GM18507 (cell line): ENCODE data around the gene ADGRB3.

Experiments
- DNase-seq: peaks from one replicate; pipeline ENCODE4 v3.0.0; 2011; ENCODE audit warnings: low read depth; ENCODE audit not compliant: insufficient read length; ENCODE audit errors: extremely low spot score
- FAIRE-seq: peaks from 2 replicates; lab custom pipeline; 2011; peaks lifted over from hg19 to GRCh38; lab: Jason Lieb, UNC

Gene ADGRB3

DNA sequence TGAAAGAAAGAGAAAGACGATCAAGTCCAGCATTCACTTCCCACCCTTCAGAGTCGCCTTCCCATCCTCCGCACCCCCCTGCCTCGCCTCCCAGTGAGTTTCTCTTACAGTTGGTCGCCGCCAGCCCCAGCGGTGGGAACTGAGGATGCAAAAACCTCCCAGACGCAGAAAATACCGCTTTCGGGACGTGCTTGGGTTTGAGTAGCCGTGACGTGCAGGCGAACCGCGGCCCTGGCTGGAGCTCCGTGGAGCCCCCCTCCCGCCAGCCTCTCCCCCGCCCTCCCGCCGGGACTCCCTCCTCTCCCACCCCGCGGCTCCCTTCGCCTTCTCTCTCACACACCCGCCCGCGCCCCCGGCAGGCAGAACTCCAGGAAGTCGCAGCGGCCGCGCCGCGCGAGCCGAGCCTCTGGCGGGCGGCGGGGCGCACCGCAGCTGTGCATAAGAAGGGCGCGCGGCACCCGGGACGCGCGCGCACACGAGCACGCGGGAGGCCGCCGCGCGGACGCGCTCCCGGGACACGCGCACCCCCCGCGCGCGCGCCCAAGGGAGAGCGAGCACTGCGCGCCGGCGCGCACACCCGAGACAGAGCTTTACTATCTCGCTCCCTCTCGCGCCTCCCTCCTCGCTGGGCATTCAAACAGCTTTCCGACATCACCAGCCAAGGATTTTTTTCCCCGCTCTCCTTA, at the start of gene ADGRB3:
ADGRB3 (plus strand) TSS at position 557 of the 686 bp plus-strand sequence. CDS start 3,394 bp downstream, outside the sequence.
- no peak for FAIRE-seq
- peak; percentile 8 for DNase-seq

DNA sequence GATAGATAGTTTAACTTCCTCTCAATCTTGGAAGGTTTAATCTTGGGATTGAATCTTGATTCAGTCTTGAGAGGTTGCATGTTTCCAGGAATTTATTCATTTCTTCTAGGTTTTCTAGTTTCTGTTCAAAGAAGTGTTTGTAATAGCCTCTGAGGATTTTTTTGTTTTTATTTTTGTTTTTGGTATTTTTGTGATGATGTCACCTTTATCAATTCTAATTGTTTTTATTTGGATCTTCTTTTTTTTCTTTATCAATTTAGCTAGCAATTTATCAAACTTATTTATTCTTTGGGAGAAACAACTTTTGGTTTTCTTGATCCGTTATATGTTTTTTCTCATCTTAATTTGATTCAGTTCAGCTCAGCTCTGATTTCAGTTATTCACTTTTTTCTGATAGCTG, 41.5 kb upstream of the ADGRB3 start:
- FAIRE-seq (no peak), DNase-seq (no peak)

DNA sequence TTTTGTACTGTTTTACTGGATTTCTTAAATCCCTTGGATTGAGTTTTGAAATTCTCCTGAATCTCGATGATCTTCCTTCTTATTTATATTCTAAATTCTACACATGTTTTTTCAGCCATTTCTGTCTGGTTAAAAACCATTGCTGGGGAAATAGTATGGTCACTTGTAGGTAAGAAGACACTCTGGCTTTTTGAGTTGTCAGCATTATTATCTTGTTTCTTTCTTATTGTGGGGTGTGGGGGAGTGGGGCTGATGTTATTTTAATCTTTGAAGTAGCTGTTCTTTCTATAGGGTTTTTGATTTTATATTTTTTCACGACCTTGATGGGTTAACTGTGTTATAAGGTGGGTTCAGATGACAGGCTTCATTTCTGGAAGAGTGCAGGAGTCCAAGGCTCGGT, 37.4 kb upstream of the ADGRB3 start:
- FAIRE-seq: no peak

DNA sequence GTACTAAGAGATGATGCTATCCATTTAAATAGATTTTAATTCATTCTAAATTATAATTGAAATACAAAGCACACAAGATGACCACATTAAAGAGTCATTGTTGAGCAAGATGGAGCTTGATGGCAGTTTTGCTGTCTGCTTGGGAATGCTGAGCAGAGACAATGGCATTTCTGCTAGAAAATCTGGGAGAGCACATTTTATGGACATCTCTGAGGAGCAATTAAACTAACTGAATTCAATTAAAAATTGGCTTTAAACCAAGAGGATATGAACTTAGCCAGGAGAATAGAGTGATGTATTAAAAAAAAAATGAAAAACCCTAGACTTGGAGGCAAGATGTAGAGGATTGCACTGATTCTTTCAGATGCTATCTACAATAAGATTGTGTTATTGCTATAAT, 19.1 kb upstream of the ADGRB3 start:
- DNase-seq (no peak), FAIRE-seq (no peak)

More for the DNA sequence above, 37.4 kb upstream of the ADGRB3 start:
- DNase-seq: no peak

DNA sequence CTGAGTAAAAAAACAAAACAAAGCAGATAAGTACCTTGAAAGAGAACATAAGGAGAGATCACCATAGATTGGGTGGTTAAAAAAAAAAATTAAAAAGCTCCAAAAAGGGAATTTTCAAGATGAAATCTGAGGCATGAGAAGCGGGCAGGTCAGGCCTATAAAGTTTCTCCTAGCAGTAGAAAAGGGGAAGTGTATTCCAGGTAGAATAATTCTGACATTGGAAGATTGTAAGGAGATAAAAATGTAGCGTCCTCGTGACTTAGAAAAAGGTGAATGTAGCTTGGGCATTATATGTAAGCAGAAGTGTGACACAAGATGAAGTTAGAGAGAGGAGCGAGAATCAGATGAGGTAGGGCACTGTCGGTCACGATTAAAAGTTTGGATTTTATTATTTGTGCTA, 9.1 kb upstream of the ADGRB3 start:
- no peak for FAIRE-seq
- no peak for DNase-seq

DNA sequence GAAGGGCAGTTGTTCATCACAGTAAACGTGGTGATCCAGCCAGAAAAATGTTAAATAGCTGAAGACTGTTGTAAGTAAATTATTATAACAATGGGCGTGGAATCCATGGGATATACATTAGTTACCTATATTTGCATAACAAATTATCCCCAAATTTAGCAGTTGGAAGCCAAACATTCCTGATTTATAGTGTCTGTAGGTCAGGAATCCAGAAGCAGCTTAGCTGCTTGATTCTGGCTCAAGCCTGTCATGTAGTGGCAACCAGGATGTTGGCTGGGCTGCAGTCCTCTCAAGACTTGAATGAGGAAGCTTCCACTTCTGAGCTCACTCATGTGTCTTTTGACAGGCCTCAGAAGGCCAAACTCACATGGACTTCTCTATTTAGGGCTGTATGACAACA, 6.9 kb upstream of the ADGRB3 start:
- DNase-seq: no peak
- no peak for FAIRE-seq

DNA sequence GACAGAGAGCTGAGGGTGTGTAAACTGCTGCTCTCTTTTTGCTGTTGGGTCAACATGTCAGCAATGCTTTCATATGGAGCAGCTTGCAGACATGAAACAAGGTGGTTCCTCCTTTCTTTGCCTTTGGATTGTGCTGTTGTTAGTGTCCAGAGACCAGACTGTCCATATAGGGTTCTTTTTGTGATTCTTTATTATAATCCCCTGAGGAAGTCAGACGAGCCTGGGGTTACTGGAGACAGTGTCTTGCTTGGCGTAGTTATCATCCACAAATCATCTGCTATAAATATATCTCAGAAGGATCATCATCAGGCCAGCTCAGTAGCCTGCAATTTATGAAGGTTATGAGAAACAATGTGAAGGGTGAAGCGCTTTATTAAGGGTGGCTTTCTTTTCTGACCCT, 2.3 kb upstream of the ADGRB3 start:
- FAIRE-seq (no peak), DNase-seq (no peak)

DNA sequence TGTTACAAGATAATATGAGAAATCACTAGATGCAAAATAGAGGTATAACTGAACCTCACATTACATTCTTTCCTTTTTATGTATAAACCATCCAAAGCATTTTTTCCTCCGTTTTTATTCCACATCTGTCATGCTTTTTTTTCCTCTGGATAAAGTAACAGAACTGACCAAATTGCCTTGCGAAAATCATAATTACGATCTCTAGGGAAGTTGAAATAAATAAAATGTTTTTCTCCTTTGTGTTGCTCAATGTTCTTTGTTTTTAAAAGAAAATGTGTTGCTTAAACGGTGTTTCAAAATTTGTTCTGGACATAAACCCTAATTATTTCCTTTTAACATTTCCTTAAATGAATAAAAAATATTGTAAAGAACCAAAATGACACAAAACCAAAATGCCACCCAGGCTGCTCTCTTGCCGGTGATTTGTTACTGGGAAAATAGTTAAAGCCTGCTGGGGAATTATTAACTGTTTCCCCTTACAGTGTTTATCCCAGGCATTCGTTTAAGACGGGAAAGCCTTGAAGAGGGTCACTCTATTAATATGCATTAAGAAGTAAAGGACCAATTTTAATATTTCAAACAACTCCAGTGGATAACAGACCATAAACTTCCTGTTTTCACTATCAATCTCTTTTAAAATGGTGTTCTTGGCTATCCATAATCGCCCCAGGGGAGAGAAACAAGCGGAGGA, 1.7 kb upstream of the ADGRB3 start:
- DNase-seq (no peak), FAIRE-seq (no peak)

DNA sequence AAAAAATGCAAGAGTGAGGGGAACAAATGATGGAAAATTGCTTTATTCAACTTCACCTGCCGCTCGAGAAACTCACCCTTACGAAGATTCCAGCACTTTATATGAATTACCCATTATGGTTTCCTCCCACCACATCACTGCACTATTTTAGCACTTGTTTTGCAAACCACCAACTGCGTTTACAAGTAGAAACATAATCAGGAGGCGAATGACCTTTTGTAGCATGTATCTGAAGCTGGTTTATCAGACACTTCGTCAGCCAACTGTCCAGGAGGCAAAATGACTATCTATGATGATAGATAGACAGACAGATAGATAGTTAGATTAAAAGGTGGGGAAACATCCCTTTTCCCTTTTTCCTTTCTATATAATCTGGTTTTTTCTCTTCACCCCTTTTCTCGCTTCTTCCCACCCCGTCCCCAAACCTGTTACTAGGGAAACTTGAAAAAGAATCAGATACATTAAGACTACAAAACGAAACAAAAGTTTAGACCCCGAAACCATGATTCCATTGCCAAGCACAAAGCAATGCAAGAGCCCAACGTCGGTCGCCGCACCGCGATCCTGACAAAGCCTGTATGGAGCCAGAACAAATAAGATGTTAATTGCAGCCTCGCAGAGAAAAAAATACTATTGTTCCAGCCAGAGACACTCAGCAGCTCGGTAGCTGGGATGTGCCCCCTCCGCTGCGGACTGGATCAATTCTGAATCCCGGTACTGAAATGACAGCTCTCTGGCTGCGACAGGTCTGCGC, 933 bp upstream of the ADGRB3 start:
- FAIRE-seq (no peak), DNase-seq (no peak)

DNA sequence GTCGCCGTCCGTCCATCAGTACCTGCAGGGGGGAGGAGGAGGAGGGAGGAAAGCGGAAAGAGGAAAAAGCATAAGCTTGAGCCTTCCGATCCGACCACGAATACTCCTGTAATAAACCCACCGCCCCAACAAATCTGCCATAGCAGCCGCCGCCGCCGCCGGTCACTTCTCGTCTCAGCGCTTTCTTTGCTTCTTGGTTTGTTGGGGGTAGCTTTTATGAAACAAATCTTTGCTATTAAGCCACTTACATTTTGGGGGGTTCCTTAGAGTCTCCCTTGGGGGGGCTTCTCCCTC, 277 bp downstream of the ADGRB3 start:
- DNase-seq: no peak
- FAIRE-seq: no peak

DNA sequence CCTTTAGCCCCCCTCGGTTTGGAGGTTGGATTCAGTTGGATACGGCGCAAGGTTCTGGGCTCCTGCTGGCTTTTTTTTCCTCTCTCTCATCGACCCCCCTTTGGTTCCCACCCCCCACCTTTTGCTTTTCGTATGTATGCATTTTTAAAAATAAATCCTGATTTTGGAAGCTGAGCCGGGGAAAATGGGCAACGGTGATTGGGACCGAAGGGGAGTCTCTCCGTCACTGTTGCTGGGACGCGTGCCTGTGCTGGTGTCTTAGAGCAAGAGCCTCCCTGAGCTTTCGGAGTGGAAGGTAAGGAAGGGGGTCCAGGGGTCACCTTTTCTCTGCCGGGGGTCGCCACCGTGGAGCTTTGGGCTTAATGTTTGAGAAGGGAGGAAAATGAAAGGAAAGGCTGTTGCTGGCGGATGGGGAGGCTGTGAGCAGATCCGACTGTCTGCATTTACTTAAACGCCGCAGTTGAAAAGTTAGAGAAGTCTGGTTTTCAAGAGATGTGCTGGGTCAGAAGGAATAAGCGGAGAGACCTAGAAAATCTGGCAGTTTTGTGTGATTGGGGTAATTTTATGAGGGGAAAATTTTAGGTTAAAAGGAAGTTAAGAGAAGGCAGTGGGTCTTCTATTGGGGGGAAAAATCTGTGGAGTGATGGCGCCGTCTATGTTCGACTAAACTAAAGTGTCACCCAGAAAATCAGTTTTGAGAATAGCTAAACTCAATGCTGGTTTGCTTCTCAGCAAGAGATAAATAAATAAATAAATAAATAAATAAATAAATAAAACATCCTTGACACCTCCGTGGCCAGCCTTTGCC, 828 bp downstream of the ADGRB3 start:
- FAIRE-seq: no peak

DNA sequence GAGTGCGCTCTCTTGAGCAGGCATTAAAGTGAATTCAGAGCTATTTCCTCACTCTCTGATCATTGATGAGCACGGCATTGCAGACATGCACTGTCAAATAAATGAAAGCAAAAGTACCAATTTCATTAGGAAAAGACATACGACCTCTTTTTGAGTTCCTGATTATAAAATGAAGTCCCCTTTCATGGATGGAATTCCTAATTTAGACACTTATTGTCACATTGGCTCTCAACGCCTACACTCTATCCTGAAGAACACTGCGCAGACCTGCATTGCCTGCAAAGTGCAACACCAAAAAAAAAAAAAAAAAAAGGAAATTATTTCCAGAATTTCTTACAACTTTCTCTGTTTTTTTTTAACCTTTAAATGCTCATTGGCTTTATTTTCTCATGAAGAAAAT, 1.6 kb downstream of the ADGRB3 start:
- DNase-seq: no peak
- no peak for FAIRE-seq

More for the DNA sequence above, 828 bp downstream of the ADGRB3 start:
- no peak for DNase-seq

DNA sequence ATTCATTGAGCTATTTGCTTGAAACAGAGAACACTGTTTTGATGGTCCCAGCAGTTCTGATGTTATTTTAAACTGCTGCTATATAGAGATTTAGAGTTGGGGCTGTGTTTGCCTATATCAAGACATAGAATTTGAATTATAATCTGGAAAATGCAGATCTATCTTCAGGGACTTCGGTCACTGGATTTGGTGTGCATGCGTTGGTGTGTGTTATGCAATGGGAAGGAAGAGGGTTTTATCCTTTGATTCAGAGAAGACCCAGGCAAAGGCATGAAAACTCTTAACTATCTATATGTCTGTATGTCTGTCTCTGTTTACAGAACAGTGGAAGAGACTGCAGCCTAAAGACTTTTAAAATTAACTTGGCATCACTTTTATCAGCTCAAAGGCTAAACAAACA, 2.0 kb downstream of the ADGRB3 start:
- DNase-seq (no peak), FAIRE-seq (no peak)

DNA sequence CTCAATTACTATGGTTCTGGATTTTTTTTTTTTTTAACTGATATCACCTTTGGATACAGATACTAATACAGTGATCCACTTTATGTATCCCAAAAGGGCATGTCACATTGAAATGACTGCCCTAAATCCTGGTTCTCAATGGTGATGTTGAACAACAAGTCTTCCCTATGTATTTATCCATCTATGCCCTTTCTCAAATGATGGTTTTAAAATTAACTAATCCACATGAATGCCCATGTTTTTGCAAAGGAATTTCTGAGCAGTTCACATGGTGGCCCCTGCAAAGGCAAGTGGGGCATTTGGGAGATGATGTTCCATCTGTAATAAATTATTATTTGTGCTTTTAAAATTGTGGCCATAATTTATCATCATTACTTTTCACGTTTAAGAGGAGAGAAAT, 2.7 kb downstream of the ADGRB3 start:
- DNase-seq (no peak), FAIRE-seq (no peak)

DNA sequence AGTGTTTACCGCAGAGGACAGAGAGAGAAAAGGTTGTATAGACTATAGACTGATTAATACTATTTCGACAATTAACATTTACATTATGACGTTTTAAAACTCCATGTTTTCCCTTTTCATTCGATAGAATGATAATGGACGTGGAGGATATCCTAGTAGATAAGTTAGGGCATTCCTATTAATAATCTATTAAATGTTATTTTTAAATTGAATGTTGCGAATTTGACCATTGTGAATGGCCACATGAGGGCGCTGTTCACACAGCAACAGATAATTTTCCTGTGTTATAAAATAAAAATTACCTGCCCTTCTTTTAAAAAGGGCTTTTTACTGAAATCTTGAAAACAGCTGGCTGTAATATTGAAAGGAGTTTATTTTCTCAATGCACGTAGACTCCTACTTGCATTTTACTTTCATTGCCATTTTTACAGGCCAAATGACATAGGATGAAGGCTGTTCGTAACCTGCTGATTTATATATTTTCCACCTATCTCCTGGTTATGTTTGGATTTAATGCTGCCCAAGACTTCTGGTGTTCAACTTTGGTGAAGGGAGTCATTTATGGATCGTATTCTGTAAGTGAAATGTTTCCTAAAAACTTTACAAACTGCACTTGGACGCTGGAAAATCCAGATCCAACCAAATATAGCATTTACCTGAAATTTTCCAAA, 3.3 kb downstream of the ADGRB3 start:
- FAIRE-seq (no peak), DNase-seq (no peak)

DNA sequence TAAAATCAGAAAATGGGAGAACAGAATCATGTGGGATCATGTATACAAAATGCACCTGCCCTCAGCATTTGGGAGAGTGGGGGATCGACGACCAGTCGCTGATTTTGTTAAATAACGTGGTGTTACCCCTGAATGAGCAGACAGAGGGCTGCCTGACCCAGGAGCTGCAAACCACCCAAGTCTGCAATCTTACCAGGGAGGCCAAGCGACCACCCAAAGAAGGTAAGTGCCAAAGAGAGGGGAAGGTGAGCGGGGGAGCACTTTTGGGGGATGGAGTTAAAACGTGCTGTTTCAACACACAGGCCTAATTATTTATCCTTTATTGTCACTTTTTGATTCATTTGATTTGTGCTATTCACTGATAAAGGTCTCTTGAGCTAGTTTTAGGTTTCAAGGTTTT, 4.1 kb downstream of the ADGRB3 start:
- DNase-seq (no peak), FAIRE-seq (no peak)

DNA sequence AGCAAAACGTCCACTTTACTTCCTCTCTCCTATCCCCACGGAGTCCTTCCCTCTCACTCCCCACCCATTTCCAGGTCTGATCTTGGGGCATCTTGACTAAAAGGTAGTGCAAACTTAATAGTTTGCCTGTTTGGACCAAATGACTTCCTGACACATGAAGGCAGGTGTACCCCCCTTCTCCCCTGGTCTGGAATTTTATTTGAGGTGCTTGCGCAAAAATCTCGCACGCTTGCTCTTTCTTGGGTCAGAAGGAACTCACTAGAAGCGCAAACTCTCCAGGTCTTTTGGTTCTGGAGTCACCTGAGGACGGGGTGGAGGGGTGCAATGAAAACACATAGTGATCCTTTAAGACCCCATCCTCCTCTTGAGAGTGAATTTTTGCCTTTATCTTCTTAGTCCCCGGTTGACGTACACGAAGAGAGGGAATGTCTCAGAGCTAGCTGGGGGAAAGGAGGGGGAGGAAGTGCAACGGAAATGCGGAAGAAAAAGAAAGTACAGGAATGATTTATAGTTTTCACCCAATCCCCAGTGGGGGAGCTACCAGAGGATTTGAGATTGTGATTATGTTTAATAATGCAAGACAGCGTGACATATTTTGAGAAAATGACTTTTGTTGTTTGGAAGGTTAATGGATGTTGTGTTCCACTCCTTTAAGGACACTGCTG, 4.9 kb downstream of the ADGRB3 start:
- FAIRE-seq (no peak), DNase-seq (no peak)

DNA sequence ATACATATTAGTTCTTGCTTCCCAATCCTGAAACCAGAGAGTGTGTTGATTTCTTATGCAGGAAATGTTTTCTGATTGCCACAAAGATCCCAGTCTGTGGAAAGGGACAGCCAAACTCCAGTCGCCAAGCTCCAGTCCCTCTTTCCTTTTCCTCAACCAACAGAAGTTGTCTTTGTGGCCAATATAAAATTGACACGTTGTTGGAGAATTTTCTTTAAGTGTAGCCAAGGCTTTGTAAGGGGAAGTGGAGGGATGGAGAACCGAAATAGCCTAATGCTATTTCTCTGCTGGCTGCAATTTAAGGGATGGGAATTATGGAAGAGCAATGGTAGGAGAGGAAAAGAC, 5.4 kb downstream of the ADGRB3 start:
- FAIRE-seq: no peak
- no peak for DNase-seq

DNA sequence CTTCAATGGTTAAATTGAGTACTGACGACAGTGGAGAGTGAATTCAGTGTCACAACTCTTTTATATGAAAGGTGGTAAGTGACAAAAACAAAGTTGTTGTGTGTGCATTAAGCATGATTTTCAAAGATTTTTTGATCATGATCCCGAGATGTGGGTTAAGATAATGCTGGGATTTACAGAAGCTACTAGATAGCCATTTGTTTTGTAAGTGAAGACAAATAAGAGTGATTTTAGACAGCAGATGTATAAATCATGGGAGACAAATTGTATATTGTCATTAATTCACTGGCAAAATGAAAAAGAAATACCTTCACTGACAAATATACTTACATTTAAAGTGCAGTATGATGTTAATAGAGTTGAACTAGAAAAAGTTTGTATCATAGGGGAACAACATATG, 6.1 kb downstream of the ADGRB3 start:
- FAIRE-seq: no peak

More for the DNA sequence above, 6.1 kb downstream of the ADGRB3 start:
- no peak for DNase-seq
